HUES6 (cell line): Measurements from ENCODE around the gene WWOX.

ENCODE experiments used
- H3K27ac ChIP-seq: 2 replicates; pipeline ENCODE4 v1.7.0; 2013; ENCODE audit warnings: low read depth, mild to moderate bottlenecking, low read length, inconsistent platforms
- H3K27me3 ChIP-seq: 2 replicates; pipeline ENCODE4 v1.6.1; 2013; ENCODE audit warnings: low read length; ENCODE audit not compliant: control insufficient read depth, insufficient read depth
- H3K36me3 ChIP-seq: 2 replicates; pipeline ENCODE4 v1.6.1; 2013; ENCODE audit warnings: low read length; ENCODE audit not compliant: control insufficient read depth, insufficient read depth
- H3K4me1 ChIP-seq: 2 replicates; pipeline ENCODE4 v1.6.1; 2013; ENCODE audit warnings: low read length; ENCODE audit not compliant: control insufficient read depth, insufficient read depth
- H3K4me3 ChIP-seq: 2 replicates; pipeline ENCODE4 v1.5.1; 2013; ENCODE audit warnings: low read depth, low read length
- H3K9ac ChIP-seq: one replicate; pipeline ENCODE4 v1.6.1; 2013; ENCODE audit warnings: mild to moderate bottlenecking, low read length
- H3K9me3 ChIP-seq: 2 replicates; pipeline ENCODE4 v1.6.1; 2013; ENCODE audit warnings: low read depth, low read length; ENCODE audit not compliant: control insufficient read depth, insufficient read depth

The WWOX gene

GRCh38 chr16:79201436-79201835 lies 1102.0 kb downstream of the WWOX start:
- no peak overlapping the region for H3K27ac ChIP-seq
- H3K9ac ChIP-seq, result no peak overlapping the region
- no peaks in the 10 kb centered on the region for H3K27me3 ChIP-seq
- H3K4me3 ChIP-seq, result no peak overlapping the region
- H3K9me3 ChIP-seq, result no peaks in the 10 kb centered on the region
- H3K36me3 ChIP-seq, result no peaks in the 10 kb centered on the region
- peaks cover 15% of the 10 kb centered on the region; the same call in 1 of the 2 replicates for H3K4me1 ChIP-seq

- H3K9ac ChIP-seq, result no peak overlapping the region
- no peaks in the 10 kb centered on the region for H3K27me3 ChIP-seq
- peaks cover 18% of the 10 kb centered on the region; the same call in 1 of the 2 replicates for H3K4me1 ChIP-seq
- H3K4me3 ChIP-seq, result no peak overlapping the region
- H3K36me3 ChIP-seq, result no peaks in the 10 kb centered on the region
- H3K9me3 ChIP-seq, result no peaks in the 10 kb centered on the region
- no peak overlapping the region for H3K27ac ChIP-seq
Measured at GRCh38 chr16:79202977-79203376, 1103.5 kb downstream of the WWOX start.

GRCh38 chr16:79204486-79204885 lies 1105.0 kb downstream of the WWOX start:
- Histone ChIP-seq H3K27me3 (no peaks in the 10 kb centered on the region), H3K4me3 (no peak overlapping the region), H3K9me3 (no peaks in the 10 kb centered on the region), H3K36me3 (no peaks in the 10 kb centered on the region), H3K9ac (no peak overlapping the region), H3K4me1 (peaks cover 18% of the 10 kb centered on the region; the same call in 1 of the 2 replicates), H3K27ac (no peak overlapping the region)

- Histone ChIP-seq H3K4me1 (peaks cover 25% of the 10 kb centered on the region), H3K27me3 (no peaks in the 10 kb centered on the region), H3K4me3 (no peak overlapping the region), H3K36me3 (no peaks in the 10 kb centered on the region), H3K27ac (no peak overlapping the region), H3K9me3 (no peaks in the 10 kb centered on the region), H3K9ac (no peak overlapping the region)
Measured at GRCh38 chr16:79206889-79207288, 1107.4 kb downstream of the WWOX start.

GRCh38 chr16:79209308-79209707 lies 1109.9 kb downstream of the WWOX start:
- no peaks in the 10 kb centered on the region for H3K36me3 ChIP-seq
- H3K9ac ChIP-seq, result no peak overlapping the region
- H3K9me3 ChIP-seq, result no peaks in the 10 kb centered on the region
- H3K4me3 ChIP-seq, result no peak overlapping the region
- peaks cover 25% of the 10 kb centered on the region for H3K4me1 ChIP-seq
- no peak overlapping the region for H3K27ac ChIP-seq
- no peaks in the 10 kb centered on the region for H3K27me3 ChIP-seq

GRCh38 chr16:79210607-79211006 lies 1111.2 kb downstream of the WWOX start:
- Histone ChIP-seq H3K4me1 (peaks cover 24% of the 10 kb centered on the region), H3K9me3 (0 out of 2 replicates have a peak, but pooled peaks cover 3% of the 10 kb centered on the region)

GRCh38 chr16:79211586-79211985 lies 1112.1 kb downstream of the WWOX start:
- Histone ChIP-seq H3K9me3 (0 out of 2 replicates have a peak, but pooled peaks cover 3% of the 10 kb centered on the region), H3K4me3 (no peak overlapping the region), H3K36me3 (no peaks in the 10 kb centered on the region), H3K27me3 (no peaks in the 10 kb centered on the region), H3K9ac (no peak overlapping the region), H3K4me1 (peaks cover 23% of the 10 kb centered on the region), H3K27ac (no peak overlapping the region)

More at GRCh38 chr16:79210607-79211006, 1111.2 kb downstream of the WWOX start:
- no peak overlapping the region for H3K27ac ChIP-seq
- H3K4me3 ChIP-seq, result no peak overlapping the region
- H3K36me3 ChIP-seq, result no peaks in the 10 kb centered on the region
- no peaks in the 10 kb centered on the region for H3K27me3 ChIP-seq
- H3K9ac ChIP-seq, result no peak overlapping the region

GRCh38 chr16:79212114-79212791 lies 1112.8 kb downstream of the WWOX start:
- no peak overlapping the region for H3K9ac ChIP-seq
- H3K4me1 ChIP-seq, result peaks cover 19% of the 10 kb centered on the region
- no peaks in the 10 kb centered on the region for H3K27me3 ChIP-seq
- H3K36me3 ChIP-seq, result no peaks in the 10 kb centered on the region
- no peak overlapping the region for H3K4me3 ChIP-seq
- H3K27ac ChIP-seq, result no peak overlapping the region
- H3K9me3 ChIP-seq, result 0 out of 2 replicates have a peak, but pooled peaks cover 3% of the 10 kb centered on the region

- Histone ChIP-seq H3K9ac (no peak overlapping the region), H3K27me3 (no peaks in the 10 kb centered on the region), H3K9me3 (0 out of 2 replicates have a peak, but pooled peaks cover 3% of the 10 kb centered on the region), H3K4me1 (peaks cover 19% of the 10 kb centered on the region), H3K27ac (no peak overlapping the region), H3K4me3 (no peak overlapping the region), H3K36me3 (no peaks in the 10 kb centered on the region)
Measured at GRCh38 chr16:79213214-79213613, 1113.8 kb downstream of the WWOX start.

- H3K4me3 ChIP-seq, result no peak overlapping the region
- no peaks in the 10 kb centered on the region for H3K36me3 ChIP-seq
- peaks cover 19% of the 10 kb centered on the region for H3K4me1 ChIP-seq
- no peaks in the 10 kb centered on the region for H3K27me3 ChIP-seq
- no peak overlapping the region for H3K9ac ChIP-seq
- H3K27ac ChIP-seq, result no peak overlapping the region
- H3K9me3 ChIP-seq, result 0 out of 2 replicates have a peak, but pooled peaks cover 3% of the 10 kb centered on the region
Measured at GRCh38 chr16:79215289-79215688, 1115.8 kb downstream of the WWOX start.

- H3K9ac ChIP-seq, result no peak overlapping the region
- 0 out of 2 replicates have a peak, but pooled peaks cover 3% of the 10 kb centered on the region for H3K9me3 ChIP-seq
- H3K4me1 ChIP-seq, result peaks cover 6% of the 10 kb centered on the region
- H3K4me3 ChIP-seq, result no peak overlapping the region
- no peak overlapping the region for H3K27ac ChIP-seq
- H3K27me3 ChIP-seq, result no peaks in the 10 kb centered on the region
- no peaks in the 10 kb centered on the region for H3K36me3 ChIP-seq
Measured at GRCh38 chr16:79217375-79218011, 1118.0 kb downstream of the WWOX start.
